Right lobe of liver (tissue), 6 donors: ENCODE data around the gene CNOT4. TPM values are rescaled to one million over a fixed set of nuclear protein-coding genes. Genes with fewer than 3 reads are reported as not detected.

Source experiments
- ATAC-seq, 4 donors: fragments of 200-7000 bp; cut with Tn5 transposase; one replicate each; pipeline ENCODE4 v1.9.1; 2020; ENCODE audit warnings: mild to moderate bottlenecking in 4 of 4, moderate library complexity in 4 of 4
- DNase-seq, 3 donors: peaks; one replicate each; pipeline ENCODE4 v3.0.0-alpha.2; 2020
- H3K27ac ChIP-seq, 3 donors: fragments of 200-600 bp; one replicate each; pipeline ENCODE4 v1.8.0; 2022
- H3K27me3 ChIP-seq, 2 donors: fragments of 200-600 bp; one replicate each; pipeline ENCODE4 v1.8.0; 2022
- H3K36me3 ChIP-seq, 4 donors: fragments of 200-600 bp; sonication (generic) in 1 of 4; one replicate each; pipeline versions ENCODE4 v1.5.1 to v1.8.0; 2017 to 2022; ENCODE audit warnings: control low read depth in 1 of 4
- H3K4me1 ChIP-seq, 4 donors: fragments of 200-600 bp; sonication (generic) in 1 of 4; one replicate each; pipeline versions ENCODE4 v1.5.1 to v1.8.0; 2017 to 2022; ENCODE audit warnings: control low read depth in 1 of 4
- H3K4me3 ChIP-seq, 3 donors: fragments of 200-600 bp; one replicate each; pipeline ENCODE4 v1.8.0; 2022
- H3K9me3 ChIP-seq, 4 donors: fragments of 200-600 bp; sonication (generic) in 1 of 4; one replicate each; pipeline versions ENCODE4 v1.5.1 to v1.8.0; 2017 to 2022; ENCODE audit warnings: control low read depth in 1 of 4
- POLR2A ChIP-seq: fragments of 450-650 bp; IDR thresholded peaks from one replicate; pipeline ENCODE4 v1.6.1; 2017; ENCODE audit warnings: antibody characterized with exemption, mild to moderate bottlenecking
- WGBS: methylation state at CpG from one replicate; pipeline ENCODE4 v1.1.6; 2018; ENCODE audit warnings: low coverage, low lambda C conversion rate; ENCODE audit not compliant: insufficient coverage; ENCODE audit errors: missing lambda C conversion rate; 5-methylcytosine and 5-hydroxymethylcytosine counted together
- intact Hi-C, 2 donors: fragments of 100-400 bp; cut with DNase I; formaldehyde crosslinking; loops; one replicate each; pipeline versions ENCODE4 v1.11.2 to v1.14.1; 2022
- total RNA-seq, 6 experiments: library from RNA; depleted of rRNA in 2 of 6; stranded (reverse); fragments of >200 nt in 2 of 6; fragmentation: NEBNext Ultra II Directional in 3 of 6; extraction: Animal tissue kit (Norgen Biotek cat#: 25700) in 3 of 6; gene quantifications; one replicate each; pipeline versions ENCODE4 v1.1.0 to v1.2.4, GENCODE V29; 2016 to 2023
- TF ChIP-seq, protein P1 (sequence below), 4 donors: fragments of 200-600 bp in 3 of 4; fragments of 450-650 bp in 1 of 4; IDR thresholded peaks; one replicate each; pipeline versions ENCODE4 v1.5.1 to v1.8.0; 2016 to 2022; ENCODE audit warnings: antibody characterized with exemption in 4 of 4, mild to moderate bottlenecking in 2 of 4
- donor health status: DM: no; HTN: yes; CAD: no.
- donor health status: DM: no; HTN: no; CAD: no.
- donor health status: DM: no; HTN: no; CAD: no.
- donor health status: DM: no; HTN: yes; CAD: no.
- donor health status: DM: no; HTN: yes; CAD: no.

Gene CNOT4
- total RNA-seq, 6 experiments from 2014 or later, result 9.1 to 14.1 (median 11.0) TPM

DNA sequence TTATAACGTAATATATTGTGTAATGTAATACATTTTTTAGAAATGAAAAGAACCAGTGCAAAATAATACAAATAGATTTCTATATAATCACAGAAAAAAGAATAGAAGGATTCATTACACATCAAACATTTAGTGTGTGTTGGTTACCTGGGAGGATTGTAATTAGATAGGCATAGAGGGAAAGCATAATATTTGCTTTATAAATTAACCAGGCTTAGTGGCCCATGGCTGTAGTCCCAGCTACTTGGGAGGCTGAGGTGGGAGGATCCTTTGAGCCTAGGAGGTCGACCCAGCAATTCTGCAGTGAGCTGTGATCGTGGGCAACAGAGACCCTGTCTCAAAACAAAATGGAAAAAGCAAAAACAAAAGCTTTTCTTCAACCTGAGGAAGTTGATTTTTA, 5.0 kb upstream of the CNOT4 start:
- intact Hi-C loops, result no loop called here
- no peak overlapping the region for H3K27ac ChIP-seq
- peaks cover 0 to 5% (median 0%) of the 10 kb centered on the region in 4 donors for H3K4me1 ChIP-seq
- H3K4me3 ChIP-seq, result no peak overlapping the region
- no peaks in the 10 kb centered on the region for H3K9me3 ChIP-seq
- TF ChIP-seq POLR2A, result no peak
- TF ChIP-seq, protein P1, sequence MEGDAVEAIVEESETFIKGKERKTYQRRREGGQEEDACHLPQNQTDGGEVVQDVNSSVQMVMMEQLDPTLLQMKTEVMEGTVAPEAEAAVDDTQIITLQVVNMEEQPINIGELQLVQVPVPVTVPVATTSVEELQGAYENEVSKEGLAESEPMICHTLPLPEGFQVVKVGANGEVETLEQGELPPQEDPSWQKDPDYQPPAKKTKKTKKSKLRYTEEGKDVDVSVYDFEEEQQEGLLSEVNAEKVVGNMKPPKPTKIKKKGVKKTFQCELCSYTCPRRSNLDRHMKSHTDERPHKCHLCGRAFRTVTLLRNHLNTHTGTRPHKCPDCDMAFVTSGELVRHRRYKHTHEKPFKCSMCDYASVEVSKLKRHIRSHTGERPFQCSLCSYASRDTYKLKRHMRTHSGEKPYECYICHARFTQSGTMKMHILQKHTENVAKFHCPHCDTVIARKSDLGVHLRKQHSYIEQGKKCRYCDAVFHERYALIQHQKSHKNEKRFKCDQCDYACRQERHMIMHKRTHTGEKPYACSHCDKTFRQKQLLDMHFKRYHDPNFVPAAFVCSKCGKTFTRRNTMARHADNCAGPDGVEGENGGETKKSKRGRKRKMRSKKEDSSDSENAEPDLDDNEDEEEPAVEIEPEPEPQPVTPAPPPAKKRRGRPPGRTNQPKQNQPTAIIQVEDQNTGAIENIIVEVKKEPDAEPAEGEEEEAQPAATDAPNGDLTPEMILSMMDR (IDR thresholded peaks at IDR 0.05), result no peak
- 43% methylated on average over 3 of the region's 3 CpGs for WGBS
- ATAC-seq, result no peak
- no peaks in the 10 kb centered on the region for H3K27me3 ChIP-seq
- DNase-seq, result no peak
- no peaks in the 10 kb centered on the region for H3K36me3 ChIP-seq

DNA sequence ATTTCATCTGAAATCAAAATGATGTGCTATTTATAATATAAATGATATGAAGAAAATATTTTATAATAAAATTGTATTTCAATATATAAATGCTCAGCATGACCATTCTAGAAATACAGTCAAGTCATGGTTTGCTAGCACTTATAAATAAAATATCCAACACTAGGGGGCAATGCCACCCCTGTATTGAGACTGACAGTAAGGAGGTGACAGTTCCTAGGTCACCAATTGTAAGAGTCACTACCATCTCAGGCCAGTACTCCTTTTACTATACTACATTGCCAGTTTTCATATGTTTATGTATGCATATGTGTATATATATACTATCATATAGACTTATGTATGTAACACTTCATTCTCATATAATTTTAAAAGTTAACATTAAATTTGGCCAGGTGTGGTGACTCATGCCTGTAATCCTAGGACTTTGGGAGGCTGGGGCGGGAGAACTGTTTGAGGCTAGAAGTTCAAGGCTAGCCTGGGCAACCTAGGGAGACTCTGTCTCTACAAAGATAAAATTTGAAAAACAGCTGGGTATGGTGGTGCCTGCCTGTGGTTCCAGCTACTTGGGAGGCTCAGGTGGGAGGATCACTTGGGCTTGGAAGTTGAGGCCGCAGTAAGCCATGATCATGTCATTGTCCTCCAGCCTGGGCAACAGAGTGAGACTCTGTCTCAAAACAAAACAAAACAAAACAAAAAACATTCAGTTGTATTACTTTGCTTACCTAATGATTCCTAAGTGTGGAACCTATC, 2.4 kb upstream of the CNOT4 start:
- intact Hi-C loops, result no loop called here
- Histone ChIP-seq H3K36me3 (no peaks in the 10 kb centered on the region), H3K27ac (no peak overlapping the region), H3K4me3 (no peak overlapping the region), H3K27me3 (no peaks in the 10 kb centered on the region), H3K4me1 (peaks cover 0 to 20% (median 3%) of the 10 kb centered on the region in 4 donors), H3K9me3 (no peaks in the 10 kb centered on the region)
- no peak for DNase-seq
- 90% methylated on average over 2 of the region's 2 CpGs for WGBS
- ATAC-seq, result peak; percentile 23 to 46 (median 38)
- TF ChIP-seq, protein P1 (IDR thresholded peaks at IDR 0.05), result peak; percentile 71 to 75 (median 72)
- TF ChIP-seq POLR2A, result no peak

DNA sequence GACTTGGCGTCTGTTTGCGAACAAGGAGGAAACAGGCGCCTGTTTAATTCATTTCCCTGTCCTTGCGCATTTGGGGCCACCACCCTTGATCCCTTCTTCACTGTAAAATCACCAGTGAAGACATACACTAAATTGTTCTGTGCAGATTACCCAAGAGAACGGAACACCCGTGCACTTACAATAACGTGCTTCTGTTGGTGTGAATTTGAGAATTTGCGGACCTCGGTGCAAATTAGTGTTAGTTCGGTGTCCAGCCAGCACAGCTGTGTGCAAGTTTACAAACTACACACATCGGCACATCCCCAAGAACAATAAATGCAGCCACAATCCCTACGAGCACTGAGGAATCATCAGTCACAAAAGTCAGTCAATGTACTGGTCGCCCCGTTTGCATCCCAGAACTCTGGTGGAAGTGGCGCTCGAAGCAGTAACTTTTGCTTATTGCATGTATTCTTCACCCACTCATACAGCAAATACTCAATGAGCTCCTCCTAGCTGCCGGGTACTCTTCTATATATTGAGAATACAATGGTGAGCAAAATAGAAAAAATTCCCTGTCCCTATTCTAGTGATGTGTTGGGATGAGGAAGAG, 786 bp upstream of the CNOT4 start:
- TF ChIP-seq, protein P1 (IDR thresholded peaks at IDR 0.05), result peak in 1 of 4 donors; percentile 4
- no peak for TF ChIP-seq POLR2A
- WGBS, result 4% methylated on average over 17 of the region's 17 CpGs
- no peak for ATAC-seq
- Histone ChIP-seq H3K4me1 (peaks cover 0 to 21% (median 4%) of the 10 kb centered on the region in 4 donors), H3K9me3 (no peaks in the 10 kb centered on the region), H3K36me3 (no peaks in the 10 kb centered on the region), H3K27me3 (no peaks in the 10 kb centered on the region), H3K27ac (peak overlapping the region in 1 of 3 donors; percentile 83), H3K4me3 (peak overlapping the region; percentile 75 to 79 (median 79))
- intact Hi-C loops, result no loop called here
- no peak for DNase-seq

DNA sequence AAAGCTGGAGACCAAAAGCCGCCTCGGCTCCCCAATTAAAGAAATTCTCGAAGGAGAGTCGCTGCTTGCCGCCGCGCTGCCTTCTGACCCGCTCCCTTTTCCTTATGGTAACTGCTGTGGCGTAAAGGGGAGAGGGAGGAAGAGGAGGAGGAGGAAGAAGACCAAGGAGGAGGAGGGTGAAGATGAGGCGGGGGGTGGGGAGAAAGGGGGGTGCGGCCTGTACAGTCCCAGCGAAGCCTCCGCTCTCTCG, 388 bp downstream of the CNOT4 start:
- 1% methylated on average over 10 of the region's 14 CpGs for WGBS
- DNase-seq (no peak), ATAC-seq (no peak)
- H3K27ac ChIP-seq, result peak overlapping the region; percentile 80 to 89 (median 83)
- H3K4me3 ChIP-seq, result peak overlapping the region; percentile 75 to 79 (median 79)
- H3K27me3 ChIP-seq, result no peaks in the 10 kb centered on the region
- intact Hi-C loops, result no loop called here
- TF ChIP-seq, protein P1 (IDR thresholded peaks at IDR 0.05), result no peak
- TF ChIP-seq POLR2A, result no peak
- no peaks in the 10 kb centered on the region for H3K36me3 ChIP-seq
- H3K4me1 ChIP-seq, result peaks cover 0 to 21% (median 4%) of the 10 kb centered on the region in 4 donors
- H3K9me3 ChIP-seq, result no peaks in the 10 kb centered on the region
